ENCODE results near the gene SLC25A26.

The SLC25A26 gene

DNA sequence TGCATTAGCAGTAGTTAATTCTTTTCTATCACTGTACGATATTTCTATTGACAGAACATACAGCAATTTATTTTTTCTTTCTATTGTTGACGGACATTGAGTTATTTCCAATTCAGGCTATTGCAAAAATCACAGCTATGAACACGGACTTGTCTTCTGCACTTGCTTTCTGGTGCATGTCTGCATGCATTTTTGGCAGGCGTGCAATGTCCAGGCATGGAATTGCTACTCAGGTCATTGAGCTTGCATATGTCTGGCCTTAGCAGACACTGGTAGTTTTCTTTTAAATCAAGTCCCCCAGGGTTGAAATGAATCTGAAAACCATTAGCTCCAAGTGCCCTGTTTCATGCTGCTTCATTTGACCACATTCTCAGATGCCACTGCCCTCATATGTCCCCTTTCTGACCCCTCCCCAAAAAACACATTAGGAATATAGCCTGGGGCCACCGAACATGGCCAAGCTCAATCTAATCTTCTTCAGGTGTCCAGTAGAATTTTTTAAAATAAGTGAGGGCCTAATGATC lies 207.2 kb downstream of the SLC25A26 start:
- no peak overlapping the region for H3K4me3 ChIP-seq (replicated peaks in 1 of 2; ENCODE audit: low read depth in 2 of 2, low read length in 2 of 2)
- TF ChIP-seq CTCF (IDR thresholded peaks at IDR 0.05; ENCODE audit: low read depth, low read length) = no peak
- DNase-seq (ENCODE audit: low read depth in 2 of 2) = no peak
